OCI-LY1 (cell line): ENCODE data around the gene FMO3.

Experiments
- EZH2 ChIP-seq: fragments of 200-600 bp; sonication (generic), shearing (Covaris generic); IDR thresholded peaks from 2 replicates; pipeline ENCODE4 v1.8.0; 2017; ENCODE audit warnings: borderline replicate concordance, mixed run types, mild to moderate bottlenecking, antibody characterized with exemption, low read length, moderate library complexity, mixed read lengths
- TF ChIP-seq, protein P1 (sequence below): fragments of 200-600 bp; sonication (generic), shearing (Covaris generic); IDR thresholded peaks from 2 replicates; pipeline ENCODE4 v1.5.1; 2017; ENCODE audit warnings: mild to moderate bottlenecking, antibody characterized with exemption, low read length, moderate library complexity, mixed read lengths

DNA sequence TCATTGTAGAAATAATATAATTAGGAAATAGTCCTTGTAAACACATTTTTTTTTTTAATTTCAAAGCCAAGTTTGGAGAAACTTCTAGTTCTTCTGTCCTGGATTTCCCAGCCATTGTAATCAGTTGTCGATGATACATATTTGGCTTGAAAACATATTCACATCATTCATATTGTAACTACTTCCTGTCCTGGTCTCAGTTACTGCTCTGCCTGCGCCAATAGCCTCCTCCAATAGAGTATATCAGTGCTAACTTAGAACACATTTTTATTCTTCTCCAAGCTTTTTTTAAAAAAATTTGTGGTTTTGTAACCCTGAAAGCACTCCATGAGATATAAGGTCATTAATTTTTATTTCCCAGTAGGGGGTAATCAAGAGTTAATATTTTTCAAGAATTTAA lies 48.3 kb downstream of the FMO3 start:
- TF ChIP-seq, protein P1, sequence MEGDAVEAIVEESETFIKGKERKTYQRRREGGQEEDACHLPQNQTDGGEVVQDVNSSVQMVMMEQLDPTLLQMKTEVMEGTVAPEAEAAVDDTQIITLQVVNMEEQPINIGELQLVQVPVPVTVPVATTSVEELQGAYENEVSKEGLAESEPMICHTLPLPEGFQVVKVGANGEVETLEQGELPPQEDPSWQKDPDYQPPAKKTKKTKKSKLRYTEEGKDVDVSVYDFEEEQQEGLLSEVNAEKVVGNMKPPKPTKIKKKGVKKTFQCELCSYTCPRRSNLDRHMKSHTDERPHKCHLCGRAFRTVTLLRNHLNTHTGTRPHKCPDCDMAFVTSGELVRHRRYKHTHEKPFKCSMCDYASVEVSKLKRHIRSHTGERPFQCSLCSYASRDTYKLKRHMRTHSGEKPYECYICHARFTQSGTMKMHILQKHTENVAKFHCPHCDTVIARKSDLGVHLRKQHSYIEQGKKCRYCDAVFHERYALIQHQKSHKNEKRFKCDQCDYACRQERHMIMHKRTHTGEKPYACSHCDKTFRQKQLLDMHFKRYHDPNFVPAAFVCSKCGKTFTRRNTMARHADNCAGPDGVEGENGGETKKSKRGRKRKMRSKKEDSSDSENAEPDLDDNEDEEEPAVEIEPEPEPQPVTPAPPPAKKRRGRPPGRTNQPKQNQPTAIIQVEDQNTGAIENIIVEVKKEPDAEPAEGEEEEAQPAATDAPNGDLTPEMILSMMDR = no peak
- TF ChIP-seq EZH2 = no peak
